ENCODE data around the gene PAQR8. TPM values are rescaled to one million over a fixed set of nuclear protein-coding genes. Genes with fewer than 3 reads are reported as not detected.
A peak's percentile ranks its signal among the peaks of the same experiment; 100 is the strongest.

PAQR8 gene
- total and polyA plus RNA-seq, 2 of the 13 experiments (the other 11 are each of a cell fraction or from before 2014, with no cell fraction given) = 37.7 to 50.7 TPM

GRCh38 chr6:52362443-52363227, 684 bp downstream of the PAQR8 start (continued):
- no peak for TF ChIP-seq ZNF609 (CRISPR knock-in tag; IDR thresholded peaks at IDR 0.05; ENCODE audit: borderline replicate concordance)
- TF ChIP-seq SIX4 (CRISPR knock-in tag; IDR thresholded peaks at IDR 0.05) = no peak
- no peak for TF ChIP-seq NCOA5 (CRISPR knock-in tag; IDR thresholded peaks at IDR 0.05)
- TF ChIP-seq SSRP1 (CRISPR knock-in tag; IDR thresholded peaks at IDR 0.05) = no peak
- TF ChIP-seq PTBP1 (IDR thresholded peaks at IDR 0.05; ENCODE audit: low read depth, low read length, poor library complexity, severe bottlenecking) = no peak
- no peak for TF ChIP-seq ZNF121 (CRISPR knock-in tag; IDR thresholded peaks at IDR 0.05)
- no peak for TF ChIP-seq ETV6 (CRISPR knock-in tag; conservative IDR thresholded peaks at IDR 0.05)
- no peak for TF ChIP-seq ZNF331 (CRISPR knock-in tag; IDR thresholded peaks at IDR 0.05)
- TF ChIP-seq YEATS2 (CRISPR knock-in tag; IDR thresholded peaks at IDR 0.05; ENCODE audit: borderline replicate concordance) = no peak
- TF ChIP-seq KLF9 (CRISPR knock-in tag; IDR thresholded peaks at IDR 0.05; ENCODE audit: low read depth) = no peak
- TF ChIP-seq ZNF703 (CRISPR knock-in tag; IDR thresholded peaks at IDR 0.05; ENCODE audit: borderline replicate concordance) = no peak
- no peak for TF ChIP-seq ZNF792 (CRISPR knock-in tag; IDR thresholded peaks at IDR 0.05)
- TF ChIP-seq NCOA2 (CRISPR knock-in tag; IDR thresholded peaks at IDR 0.05) = no peak
- 0 out of 2 replicates have a peak, but pooled peaks have one; percentile 8 for TF ChIP-seq ZNF451 (CRISPR knock-in tag; IDR thresholded peaks at IDR 0.05)
- TF ChIP-seq ZNF780A (CRISPR knock-in tag; IDR thresholded peaks at IDR 0.05) = no peak
- no peak for TF ChIP-seq ZNF577 (CRISPR knock-in tag; IDR thresholded peaks at IDR 0.05; ENCODE audit: borderline replicate concordance, low read depth)
- no peak for TF ChIP-seq RFX1 (IDR thresholded peaks at IDR 0.05)
- no peak for TF ChIP-seq ZBTB49 (CRISPR knock-in tag; IDR thresholded peaks at IDR 0.05; ENCODE audit: borderline replicate concordance)
- TF ChIP-seq ADNP (CRISPR knock-in tag; IDR thresholded peaks at IDR 0.05) = no peak
- no peak for TF ChIP-seq ZNF207 (IDR thresholded peaks at IDR 0.05; ENCODE audit: borderline replicate concordance)
- TF ChIP-seq POLR2AphosphoS2 (IDR thresholded peaks at IDR 0.05; ENCODE audit: low read depth, low read length) = no peak
- TF ChIP-seq ZNF672 (CRISPR knock-in tag; IDR thresholded peaks at IDR 0.05) = 0 out of 2 replicates have a peak, but pooled peaks have one; percentile 70
- 0 out of 2 replicates have a peak, but pooled peaks have one; percentile 34 for TF ChIP-seq SRY (CRISPR knock-in tag; IDR thresholded peaks at IDR 0.05)
- no peak for TF ChIP-seq MED1 (CRISPR knock-in tag; IDR thresholded peaks at IDR 0.05)
- TF ChIP-seq WIZ (CRISPR knock-in tag; IDR thresholded peaks at IDR 0.05) = no peak
